Raji (cell line): ENCODE measurements around the gene INCENP.

Source experiments
- POLR2A ChIP-seq: IDR thresholded peaks from 2 replicates; pipeline ENCODE4 v1.6.1; 2011; ENCODE audit warnings: low read depth, low read length, control low read depth; ENCODE audit not compliant: insufficient read depth

INCENP gene

GRCh38 chr11:62132689-62133293 lies 9.0 kb downstream of the INCENP start:
- no peak for TF ChIP-seq POLR2A

- TF ChIP-seq POLR2A, result no peak
Observed at GRCh38 chr11:62133328-62134065, 9.7 kb downstream of the INCENP start.

- no peak for TF ChIP-seq POLR2A
Observed at GRCh38 chr11:62137276-62137861, 13.6 kb downstream of the INCENP start.

- TF ChIP-seq POLR2A, result no peak
Observed at GRCh38 chr11:62137881-62138629, 14.2 kb downstream of the INCENP start.

- TF ChIP-seq POLR2A, result no peak
Observed at GRCh38 chr11:62138630-62139425, 15.0 kb downstream of the INCENP start.

GRCh38 chr11:62139526-62140303 lies 15.9 kb downstream of the INCENP start:
- TF ChIP-seq POLR2A, result no peak

- TF ChIP-seq POLR2A, result no peak
Observed at GRCh38 chr11:62140304-62141110, 16.7 kb downstream of the INCENP start.

- no peak for TF ChIP-seq POLR2A
Observed at GRCh38 chr11:62141111-62142042, 17.6 kb downstream of the INCENP start.

GRCh38 chr11:62142043-62142375 lies 18.2 kb downstream of the INCENP start:
- no peak for TF ChIP-seq POLR2A

- no peak for TF ChIP-seq POLR2A
Observed at GRCh38 chr11:62142921-62143320, 19.1 kb downstream of the INCENP start.

GRCh38 chr11:62143727-62144126 lies 19.9 kb downstream of the INCENP start:
- no peak for TF ChIP-seq POLR2A

GRCh38 chr11:62144641-62145255 lies 20.9 kb downstream of the INCENP start:
- no peak for TF ChIP-seq POLR2A
